Cerebellar nuclear complex (tissue), 1 donor: ENCODE results near the gene SLC38A10.

Experiments
- DNase-seq, 2 experiments: peaks; one replicate each; lab custom pipeline; 2025; lab: John Stamatoyannopoulos, UW

Gene SLC38A10

DNA sequence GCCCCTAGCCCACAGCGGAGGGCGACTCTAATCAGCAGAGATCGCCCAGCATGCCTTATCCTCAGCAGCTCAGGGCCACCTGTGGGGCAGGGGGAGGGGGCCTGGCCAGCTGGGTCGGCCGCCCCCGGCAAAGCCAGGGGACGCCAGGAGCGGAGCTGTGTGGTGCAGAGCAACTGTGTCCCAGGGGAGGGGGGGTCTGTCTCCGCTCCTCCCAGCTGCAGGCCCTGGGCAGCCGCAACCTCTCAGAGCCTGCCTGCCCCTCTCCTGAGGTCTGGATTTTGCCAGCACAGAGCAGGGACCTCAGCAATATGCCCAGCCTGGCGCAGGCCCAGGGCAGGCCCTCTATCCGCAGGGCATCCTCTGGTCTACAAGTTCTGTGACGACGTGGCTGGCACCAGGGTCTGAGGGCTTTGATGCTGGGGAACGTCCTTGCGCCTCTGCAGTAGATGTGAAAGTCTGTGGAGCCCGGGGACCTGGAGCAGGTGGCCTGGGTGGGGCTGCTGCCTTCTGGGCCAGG lies 36.5 kb upstream of the SLC38A10 start:
- no peak for DNase-seq

DNA sequence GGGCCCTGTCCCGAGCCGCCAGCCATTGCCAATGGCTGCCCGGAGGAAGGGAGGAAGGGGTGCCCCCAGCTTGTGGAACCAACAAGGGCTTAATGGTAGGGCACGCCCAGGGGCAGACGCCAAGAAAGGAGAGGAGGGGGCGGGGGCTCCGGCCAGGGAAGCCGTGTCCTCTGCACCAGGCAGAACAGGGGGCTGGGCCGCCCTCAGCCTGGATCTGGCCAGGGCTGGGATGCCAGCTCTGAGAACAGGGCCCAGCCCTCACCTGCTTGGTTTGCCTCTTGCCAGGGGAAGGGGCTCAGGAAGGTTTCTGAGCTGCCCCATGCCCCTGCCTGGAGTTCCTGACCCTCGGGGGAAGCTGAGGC lies 35.8 kb upstream of the SLC38A10 start:
- DNase-seq: no peak

DNA sequence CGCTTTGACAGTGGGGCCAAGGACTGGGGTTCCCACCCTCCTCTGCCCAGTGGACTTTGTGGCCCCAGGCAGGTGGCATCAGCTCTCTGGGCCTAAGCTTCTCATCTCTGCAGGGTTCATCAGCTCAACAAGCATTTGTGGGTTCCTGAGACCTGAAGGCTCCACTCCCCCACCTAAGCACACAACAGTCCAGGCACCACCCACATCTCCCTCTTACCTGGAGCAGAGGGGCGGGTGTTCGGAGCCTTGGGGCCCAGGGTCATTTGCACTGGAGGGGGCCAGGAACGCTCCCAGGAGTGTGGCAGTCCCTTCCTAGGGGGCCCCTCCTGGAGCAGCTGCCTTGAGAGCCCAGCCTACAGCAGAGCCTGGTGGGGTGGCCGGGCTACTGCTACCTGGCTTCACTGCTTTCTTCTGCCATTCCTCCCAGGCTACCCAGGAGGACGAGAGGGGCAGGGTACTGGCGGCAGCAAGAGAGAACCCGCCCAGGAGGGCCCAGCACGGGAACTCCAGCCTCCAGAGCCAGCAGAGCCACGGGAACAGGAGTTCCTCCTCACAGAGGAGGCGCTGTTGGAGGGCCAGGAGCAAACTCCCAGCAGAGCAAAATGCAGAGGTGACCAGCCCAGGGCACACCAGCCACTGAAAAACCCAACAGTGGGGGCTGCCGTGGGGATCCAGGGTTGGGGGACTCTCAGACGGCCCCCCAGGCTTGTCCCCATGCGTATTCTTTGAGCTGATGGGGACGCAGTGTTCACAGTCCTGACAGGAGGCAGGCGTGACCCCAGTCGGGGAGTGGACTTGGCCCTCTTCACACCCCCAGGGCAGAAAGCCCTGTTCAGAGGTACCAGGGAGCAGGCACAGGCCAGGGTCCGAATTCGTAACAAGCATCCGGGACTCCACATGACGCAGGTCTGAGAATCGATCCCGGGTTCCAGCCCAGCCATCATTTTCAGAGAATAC lies 35.1 kb upstream of the SLC38A10 start:
- no peak for DNase-seq

DNA sequence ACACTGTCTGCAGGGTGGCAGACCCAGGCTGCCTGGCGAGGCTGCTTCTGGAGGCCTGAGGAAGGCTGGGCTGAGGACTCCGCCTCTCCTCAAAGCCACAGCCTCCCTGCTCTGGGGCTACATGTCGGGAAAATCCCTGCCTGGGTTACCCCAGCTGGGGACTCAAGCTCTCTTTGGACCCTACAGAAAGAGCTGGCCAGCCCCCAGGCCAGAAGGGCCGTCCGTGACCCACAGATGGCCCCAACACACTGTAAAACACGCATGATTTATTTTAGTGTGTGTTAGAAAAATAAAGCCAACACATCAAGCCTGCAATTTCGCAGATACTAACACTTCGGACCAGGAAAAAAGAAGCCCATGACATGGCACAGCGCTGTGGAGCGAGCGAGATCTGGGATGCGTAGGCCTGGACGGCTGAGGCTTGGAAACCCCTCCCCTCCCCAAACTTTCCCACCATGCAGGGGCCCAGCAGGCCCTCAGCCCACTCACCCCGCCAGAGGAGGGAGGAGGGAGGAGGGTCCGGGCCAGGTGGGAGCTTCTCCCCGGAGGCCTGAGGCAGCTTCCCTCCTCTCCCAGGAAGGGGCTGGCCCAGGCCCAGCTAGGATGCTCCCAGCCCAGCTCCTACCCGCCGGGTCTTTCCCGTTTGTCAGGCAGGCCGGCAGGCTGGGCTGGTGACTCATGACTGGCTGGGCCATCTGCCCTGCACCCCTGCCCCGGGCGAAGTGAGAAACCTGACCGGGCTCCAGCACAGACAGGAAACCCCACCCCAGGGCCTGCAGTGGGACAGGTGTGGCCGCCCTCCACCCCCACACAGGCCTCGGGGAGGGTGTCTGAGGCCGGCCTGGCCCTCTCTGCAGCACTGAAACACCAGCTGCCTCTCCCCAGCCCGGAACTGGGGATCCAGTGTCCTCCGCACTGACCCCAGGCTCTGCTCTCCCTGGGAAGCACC lies 34.1 kb upstream of the SLC38A10 start:
- no peak for DNase-seq

DNA sequence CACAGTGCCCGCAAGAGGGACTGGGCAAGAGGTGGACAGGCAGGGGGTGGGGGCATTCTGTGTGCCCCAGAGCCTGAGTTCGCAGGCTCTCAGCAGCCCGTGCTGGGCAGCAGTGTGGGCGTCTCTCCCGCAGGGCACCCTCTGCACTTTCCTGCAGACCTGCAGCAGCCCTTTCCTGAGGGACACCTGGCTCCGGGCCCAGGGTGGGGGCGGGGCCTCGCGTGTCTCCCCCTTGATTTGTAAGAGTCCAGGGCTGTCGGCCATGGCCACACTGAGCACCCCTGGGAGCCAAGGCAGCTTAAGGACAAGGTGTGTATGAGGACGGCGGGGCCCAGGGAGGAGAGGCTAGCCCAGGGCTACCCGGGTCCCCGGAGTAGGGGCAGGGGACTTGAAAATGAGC lies 33.4 kb upstream of the SLC38A10 start:
- no peak for DNase-seq

DNA sequence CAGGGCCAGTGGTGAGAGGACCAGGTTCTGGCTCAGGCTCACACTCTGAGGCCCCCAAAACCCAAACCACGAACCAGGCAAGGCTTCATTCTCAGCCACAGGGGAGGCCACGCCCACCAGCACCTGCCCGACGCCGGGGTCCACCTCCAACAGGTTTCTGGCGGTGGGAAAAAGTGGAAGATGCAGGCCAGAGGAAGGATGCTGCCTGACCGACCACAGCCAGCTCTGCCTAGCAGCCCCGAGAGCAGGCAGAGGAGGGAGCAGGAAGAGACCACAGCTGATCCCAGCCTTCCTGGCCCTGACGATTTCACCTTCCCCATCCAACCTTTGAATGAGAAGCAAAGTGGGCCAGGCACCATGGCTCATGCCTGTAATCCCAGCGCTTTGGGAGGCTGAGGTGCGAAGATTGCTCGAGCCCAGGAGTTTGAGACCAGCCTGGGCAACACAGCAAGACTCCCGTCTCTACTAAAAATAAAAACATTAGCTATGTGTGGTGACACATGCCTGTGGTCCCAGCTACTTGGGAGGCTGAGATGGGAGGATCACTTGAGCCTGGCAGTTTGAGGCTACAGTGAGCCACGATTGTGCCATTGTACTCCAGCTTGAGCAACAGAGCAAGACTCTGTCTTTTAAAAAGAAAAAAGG lies 30.7 kb upstream of the SLC38A10 start:
- no peak for DNase-seq

DNA sequence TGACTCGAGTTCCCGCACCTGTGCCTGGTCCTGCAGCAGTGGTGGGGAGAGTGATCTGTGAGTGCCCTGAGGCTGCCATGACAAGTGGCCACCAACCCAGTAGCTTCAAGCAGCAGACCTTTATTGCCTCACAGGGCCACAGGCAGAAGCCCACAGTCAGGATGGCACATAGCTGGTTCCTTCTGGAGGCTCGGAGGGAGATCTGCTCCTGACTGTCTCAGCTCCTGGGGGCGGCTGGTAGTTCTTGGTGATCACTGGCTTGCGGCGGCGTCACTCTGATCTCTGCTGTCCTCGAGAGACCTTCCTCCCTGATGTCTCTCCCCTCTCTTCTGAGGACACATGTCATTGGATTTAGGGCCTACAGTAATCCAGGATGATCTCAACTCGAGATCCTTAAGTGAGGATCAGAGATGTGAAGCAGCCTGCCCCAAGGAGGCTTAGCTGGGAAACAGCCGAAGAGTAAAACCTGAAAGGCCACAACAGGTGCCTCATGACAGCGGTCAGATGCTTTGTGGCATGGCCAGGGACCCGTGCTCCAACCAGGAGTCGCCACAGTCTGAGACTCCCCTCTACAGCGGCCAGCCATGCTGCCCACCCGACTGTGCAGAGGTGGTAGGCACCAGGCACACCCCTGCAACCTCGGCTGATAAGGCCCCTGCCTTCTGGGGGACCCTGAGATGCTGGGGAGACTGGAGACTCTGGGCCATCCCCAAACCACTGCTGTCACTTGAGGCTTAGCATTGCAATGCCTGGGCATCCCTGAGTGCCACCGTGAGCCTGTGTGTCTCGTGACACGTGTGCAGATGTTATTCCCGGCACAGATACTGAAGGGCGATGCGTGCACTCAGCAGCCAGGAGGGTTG lies 30.0 kb upstream of the SLC38A10 start:
- no peak for DNase-seq

DNA sequence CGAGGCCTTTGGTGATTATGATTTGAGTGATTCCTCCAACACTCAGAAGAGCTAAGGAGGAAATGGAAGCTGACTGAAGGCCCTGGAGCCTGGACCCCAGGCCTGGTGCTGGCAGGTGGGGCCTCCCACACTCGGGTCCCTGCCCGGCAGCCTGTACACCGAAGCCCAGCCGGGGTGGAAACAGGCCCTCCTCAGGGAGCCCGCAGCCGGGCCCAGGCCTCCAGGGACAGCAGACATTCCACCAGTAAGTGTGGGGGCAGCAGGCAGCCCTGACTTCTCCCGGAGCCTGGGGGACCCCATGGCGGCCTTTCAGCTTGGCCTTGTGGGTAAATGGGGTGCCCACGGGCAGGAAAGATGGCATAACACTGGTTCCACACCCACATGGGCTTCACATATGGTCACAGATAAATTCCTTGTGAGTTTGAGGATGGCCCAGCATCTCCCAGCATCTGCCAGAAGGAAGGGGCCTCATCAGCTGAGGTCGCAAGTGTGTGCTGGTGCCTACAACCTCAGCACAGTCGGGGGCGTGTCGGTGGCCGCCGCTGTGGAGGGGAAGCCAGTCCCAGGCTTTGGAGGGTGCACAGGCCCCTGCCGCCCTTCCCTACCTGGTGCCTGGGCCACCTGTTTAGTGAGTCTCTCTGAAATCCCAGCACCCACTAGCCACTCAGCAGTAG lies 29.2 kb upstream of the SLC38A10 start:
- no peak for DNase-seq

DNA sequence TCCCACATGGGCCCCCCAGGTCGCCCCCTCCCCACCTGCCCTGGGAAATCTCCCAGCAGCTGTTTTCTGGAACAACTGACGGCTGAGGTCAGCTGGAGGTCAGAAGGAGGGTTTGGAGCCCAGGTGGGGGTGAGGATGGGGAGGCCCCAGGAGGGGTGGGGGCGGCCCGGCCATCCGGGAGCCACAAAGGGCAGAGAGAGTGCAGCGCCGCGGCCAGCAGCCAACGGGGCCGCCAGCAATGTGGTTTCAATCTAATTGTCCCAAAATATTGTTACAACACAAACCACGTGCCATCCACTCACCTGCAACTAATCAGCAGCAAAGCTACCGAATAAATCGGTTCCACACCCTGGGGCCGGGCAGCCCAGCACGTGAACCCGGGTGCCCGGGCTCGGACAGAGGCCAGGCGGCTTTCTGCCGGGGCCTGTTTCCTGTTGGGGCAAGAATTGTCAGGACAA lies 28.3 kb upstream of the SLC38A10 start:
- no peak for DNase-seq

DNA sequence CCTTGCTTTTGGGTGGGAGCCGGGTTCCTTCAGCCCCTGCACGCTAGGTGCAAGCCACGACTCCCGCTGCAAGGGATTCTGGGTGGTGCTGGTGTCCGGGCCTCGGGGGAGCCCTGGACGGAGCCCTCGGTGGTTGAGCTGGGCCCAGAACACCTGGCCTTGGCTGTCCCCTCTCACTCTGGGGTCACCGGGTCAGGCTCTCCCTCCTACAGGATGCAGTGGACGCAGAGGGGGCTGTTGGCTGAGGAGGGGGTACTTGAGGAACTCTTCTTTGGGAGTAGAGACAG lies 27.9 kb upstream of the SLC38A10 start:
- no peak for DNase-seq

DNA sequence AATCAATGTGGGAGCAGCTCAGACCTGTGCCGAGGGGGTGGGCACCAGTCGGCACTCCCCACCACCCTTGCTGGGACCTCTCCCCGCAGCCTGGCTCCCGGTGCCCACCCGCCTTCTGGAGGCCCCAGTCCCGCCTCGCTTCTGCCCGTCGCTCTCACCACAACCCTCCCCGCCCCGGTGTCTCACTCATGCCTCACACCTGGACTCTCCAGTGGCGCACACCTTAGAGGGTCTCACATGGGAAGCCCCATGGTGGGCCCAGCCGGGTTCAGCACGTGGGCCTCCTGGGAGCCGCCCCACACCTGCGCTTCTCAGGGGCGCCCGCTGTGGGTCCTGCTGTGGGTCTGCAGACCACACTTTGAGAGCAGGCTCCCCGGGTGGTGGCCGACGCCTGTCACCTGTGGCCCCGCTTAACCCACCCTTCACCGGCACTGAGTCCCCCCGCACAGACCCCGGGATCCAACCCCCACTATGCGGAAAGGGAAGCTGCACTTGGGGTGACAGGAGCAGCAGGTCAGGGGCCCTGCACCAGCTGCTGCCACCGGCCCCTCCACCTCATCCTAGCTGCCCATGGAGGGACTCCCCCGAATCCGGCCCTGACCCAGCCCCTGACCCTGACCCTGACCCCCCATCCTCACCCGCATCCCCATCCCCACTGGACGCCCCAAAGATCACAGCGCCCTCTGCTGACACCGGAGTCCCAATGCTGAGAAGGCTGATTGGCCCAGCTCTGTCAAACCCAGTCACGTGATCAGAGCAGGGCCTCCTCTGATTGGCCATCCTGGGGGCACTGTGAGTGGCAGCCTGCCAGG lies 27.4 kb upstream of the SLC38A10 start:
- DNase-seq: no peak

DNA sequence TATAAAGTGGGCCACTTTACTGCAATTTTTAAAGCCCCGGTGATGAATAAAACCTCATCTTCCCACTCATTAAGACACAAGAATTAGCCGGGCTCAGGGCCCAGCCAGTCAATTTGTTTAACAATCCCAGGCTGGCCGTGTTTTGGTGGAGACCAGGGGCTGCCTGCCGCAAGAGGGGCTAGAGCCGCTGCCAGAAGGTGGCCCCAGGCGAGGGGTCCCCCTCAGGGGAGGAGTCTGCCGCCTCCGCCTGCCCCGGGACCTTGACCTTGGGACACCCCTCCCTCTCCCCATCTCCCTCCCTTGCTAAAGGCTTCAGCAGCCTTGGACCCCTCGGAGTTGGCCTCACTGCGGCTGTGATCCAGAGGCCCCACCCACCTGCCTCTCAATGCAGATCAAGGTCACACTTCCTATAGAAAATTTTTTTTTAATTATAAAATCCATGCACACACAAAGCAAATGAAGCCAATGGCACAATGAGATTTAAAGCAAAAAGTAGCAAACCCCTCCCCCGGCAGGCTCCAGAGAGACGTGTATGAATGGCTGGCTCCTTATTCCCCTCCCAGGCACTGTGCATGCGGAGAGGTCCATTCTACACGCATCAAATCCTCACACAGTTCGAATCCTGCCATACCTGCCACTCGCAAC lies 23.0 kb upstream of the SLC38A10 start:
- DNase-seq: no peak

DNA sequence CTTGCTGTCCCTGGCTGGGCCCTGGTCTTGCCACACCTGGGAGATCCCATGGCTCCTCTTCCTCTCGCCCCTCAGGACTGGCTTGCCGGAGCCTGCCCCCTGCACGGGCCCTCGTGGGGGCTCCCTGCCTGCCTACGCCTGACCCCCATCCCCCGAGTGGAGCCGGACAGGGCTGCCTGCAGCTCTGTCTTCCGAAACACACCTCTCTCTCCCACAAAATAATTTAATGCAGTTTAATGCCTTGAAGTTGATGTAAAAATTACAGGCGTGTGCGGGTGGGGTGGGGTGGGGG lies 22.4 kb upstream of the SLC38A10 start:
- no peak for DNase-seq

DNA sequence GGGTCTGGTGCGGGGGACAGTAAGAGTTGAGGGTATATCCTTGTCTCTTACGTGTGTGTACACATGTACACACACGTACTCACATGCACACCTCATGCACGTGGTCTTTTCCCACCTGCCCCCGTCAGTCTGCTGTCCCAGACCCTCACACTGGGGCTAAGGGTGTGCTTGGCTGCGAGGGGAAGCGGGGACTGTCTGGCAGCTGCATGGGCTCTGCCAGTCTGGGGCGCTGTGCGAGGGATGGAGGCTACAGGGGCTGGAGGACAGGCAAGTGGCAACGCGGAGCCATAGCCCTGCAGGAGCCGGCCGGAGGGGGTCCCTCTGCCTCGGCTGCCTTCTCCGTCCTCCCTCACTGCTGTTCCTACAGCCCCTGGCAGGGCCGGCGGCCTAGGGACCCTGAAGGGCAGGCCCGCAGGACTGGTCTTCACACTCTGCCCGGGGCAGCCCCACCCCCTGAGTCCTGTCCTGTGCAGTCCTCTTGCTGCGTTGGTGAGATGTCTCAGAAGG lies 20.8 kb upstream of the SLC38A10 start:
- DNase-seq: no peak

DNA sequence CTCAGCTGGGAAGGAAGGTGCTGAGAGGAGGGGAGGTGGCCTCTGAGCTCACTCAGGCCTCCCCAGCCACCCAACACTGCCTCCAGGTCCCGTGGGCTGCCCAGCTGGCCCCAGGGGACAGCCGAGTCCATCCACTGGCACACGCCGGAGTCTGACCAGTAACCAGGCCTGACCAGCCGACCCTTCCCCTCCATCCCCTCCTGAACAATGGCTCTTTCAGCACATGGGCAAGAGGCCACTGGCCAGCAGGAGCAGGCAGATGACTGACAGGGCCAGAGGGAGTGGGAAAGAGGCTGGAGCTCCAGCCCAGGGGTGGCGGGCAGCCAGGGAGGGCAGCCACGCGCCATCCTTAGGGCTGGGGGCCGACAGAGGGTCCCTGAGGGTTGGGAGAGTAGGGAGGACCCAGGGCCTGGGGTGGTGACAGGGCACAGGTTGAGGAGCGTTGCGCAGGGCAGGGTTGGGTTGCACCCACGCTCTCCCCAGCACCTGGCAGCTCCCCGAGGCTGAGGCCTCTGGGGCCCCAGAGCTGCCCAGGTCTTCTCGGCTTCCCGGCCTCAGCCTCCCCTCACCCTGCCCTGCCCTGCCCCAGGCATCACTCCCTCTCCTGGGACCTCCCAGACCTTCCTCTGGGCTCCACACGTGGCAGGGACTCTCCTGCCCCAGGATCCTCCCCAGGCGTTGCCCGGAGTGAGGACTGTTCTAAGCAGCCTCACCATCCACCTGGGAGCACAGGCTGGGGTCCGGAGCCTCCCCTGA lies 20.2 kb upstream of the SLC38A10 start:
- DNase-seq: no peak

DNA sequence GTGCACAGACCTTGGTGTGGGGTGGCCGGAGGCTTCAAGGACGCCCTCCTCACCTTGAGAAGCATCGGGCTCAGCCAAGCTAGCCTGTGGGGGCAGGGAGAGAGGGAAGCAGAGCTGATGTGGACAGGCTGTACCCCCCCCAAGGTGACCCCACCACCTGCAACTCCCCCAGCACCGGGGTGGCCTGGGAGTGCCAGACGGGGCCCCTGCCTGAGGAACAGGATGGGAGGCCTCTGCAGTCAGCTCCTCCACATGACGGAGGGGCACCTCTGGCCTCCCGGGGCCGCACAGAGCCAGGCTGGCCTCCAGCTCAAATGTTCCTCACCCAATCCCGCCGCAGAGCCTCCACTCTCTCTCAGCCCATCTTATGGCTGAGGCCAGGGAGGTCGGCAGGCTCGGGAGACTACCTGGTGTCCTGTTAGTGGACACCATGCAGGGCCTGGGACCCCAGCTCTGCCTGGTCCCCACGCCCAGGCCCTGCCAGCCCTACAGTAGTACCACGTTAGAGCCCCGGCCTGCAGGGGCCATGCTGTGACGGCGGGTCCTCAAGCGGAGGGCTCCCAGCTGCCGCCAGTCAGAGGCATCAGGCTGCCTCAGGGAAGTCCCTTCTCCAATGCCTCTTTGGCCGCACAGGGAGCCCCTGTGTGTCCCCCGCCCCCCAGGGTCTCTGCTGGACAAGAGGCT lies 19.4 kb upstream of the SLC38A10 start:
- DNase-seq: no peak

DNA sequence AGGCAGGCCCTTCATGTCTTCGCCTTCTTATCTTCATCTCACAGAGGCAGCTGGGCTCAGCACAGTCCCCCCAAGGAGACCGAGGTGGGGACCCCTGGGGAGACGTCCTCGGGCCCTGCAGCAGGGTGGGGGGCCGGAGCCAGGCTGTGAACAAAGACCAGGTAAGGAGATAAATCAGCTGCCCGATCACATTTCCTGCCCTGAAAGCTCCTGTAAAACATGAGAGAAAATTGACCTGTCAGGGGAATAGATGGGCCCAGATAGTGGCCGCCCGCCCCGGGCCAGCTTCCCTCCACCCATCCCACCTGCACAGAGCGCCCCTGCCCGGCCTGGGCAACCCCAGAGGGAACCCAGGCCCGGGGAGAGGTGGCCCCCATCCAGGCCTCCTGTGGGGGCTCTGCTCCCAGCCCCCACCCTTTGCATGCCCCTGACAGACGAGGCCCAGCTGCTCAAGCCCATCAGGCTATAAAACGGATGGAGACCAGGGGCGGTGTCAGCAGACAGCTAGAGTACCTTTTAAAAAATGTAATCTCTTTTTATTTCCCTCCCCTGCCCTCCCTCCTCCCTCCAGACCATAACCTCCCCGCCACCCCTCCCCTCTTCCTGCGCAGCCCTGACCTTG lies 18.8 kb upstream of the SLC38A10 start:
- DNase-seq: no peak
